H4 (cell line): Measurements from ENCODE around the gene CCT7. TPM values are rescaled to one million over a fixed set of nuclear protein-coding genes. Genes with fewer than 3 reads are reported as not detected.

Experiments used
- DNase-seq: peaks from one replicate; pipeline ENCODE4 v3.0.0-alpha.2; 2015; ENCODE audit warnings: low spot score
- total RNA-seq: library from RNA; depleted of rRNA; stranded (reverse); fragments of >200 nt; shearing (Covaris generic); gene quantifications from 2 replicates; pipeline ENCODE4 v1.2.3, GENCODE V29; 2014

The CCT7 gene
- total RNA-seq, 1 experiment from 2014 or later, result 543 TPM

DNA sequence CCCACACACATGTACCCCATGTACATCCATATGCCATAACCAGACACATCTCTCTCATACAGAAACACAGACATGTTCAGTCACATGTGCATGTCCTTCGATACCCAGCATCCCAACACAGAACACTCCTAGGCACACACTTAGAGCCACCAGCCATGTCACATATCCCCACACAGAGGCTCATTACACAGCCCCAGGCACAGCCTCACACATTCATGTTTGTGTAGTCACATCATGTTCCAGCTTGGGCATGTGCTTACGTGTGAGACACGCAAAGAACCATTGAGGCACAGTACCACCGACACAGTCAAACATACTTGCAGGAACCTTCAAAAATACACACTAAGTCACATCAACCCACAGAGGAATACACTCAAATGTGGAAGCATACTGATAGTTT lies 32.9 kb downstream of the CCT7 start:
- no peak for DNase-seq

DNA sequence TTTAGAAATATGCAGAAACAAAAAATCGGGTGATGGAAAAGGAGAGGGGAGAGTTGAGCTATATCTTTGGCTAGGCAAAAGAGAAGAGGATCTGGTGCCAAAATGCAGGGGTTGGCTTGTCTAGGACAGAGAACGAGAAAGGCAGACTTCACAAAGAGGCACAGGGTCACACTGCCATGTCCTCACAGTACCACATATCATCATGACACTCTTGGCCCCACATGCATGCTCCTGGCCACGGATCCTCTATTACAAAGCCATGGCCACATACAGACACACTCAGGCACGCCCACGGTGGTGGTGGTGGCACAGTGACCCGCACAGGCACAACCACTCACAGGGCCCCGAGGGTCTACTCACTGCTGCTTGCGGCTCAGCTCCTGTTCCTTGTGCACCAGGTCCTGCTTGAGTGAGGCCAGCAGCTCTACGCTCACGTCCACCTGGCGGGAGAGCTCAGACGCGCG lies 34.3 kb downstream of the CCT7 start:
- no peak for DNase-seq

DNA sequence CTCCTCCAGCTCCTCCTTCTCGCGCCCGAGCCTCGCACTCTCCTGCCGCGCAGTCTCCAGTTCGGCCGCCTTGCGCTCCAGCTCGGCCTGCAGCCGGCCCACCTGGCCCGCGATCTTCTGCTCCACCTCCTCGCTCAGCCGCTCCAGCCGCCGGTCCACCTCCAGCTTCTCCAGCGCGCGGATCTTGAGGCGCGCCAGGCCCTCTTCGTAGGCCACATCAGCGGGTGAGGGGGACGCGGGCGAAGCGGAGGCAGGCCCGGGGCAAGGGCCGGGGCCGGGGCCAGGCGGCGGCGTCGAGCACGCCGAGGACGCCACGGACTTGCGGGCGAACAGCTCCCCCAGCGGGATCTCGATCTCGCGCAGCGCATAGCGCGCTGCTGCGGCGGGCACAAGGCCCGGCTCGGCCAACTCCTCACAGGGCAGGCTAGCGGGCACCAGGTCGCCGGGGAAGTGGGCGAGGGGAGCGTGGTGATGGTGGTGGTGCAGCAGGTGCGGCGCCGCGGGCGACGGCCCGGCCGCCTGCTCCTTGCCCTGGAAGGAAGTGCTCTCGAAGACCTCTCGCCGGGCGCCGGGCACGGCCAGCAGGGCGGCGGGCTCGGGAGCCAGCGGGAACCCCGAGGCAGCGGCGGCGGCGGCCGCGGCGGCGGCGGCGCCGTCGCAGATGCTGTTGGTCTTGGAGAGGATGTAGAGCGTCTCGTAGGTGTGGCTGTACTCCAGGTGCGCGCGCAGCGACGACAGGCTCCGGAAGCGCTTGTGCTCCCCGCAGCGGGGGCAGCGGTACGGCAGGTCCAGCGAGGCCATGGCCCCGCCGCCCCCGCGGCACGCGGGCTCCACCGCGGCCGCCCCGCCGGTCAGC lies 35.0 kb downstream of the CCT7 start:
- DNase-seq, result no peak

DNA sequence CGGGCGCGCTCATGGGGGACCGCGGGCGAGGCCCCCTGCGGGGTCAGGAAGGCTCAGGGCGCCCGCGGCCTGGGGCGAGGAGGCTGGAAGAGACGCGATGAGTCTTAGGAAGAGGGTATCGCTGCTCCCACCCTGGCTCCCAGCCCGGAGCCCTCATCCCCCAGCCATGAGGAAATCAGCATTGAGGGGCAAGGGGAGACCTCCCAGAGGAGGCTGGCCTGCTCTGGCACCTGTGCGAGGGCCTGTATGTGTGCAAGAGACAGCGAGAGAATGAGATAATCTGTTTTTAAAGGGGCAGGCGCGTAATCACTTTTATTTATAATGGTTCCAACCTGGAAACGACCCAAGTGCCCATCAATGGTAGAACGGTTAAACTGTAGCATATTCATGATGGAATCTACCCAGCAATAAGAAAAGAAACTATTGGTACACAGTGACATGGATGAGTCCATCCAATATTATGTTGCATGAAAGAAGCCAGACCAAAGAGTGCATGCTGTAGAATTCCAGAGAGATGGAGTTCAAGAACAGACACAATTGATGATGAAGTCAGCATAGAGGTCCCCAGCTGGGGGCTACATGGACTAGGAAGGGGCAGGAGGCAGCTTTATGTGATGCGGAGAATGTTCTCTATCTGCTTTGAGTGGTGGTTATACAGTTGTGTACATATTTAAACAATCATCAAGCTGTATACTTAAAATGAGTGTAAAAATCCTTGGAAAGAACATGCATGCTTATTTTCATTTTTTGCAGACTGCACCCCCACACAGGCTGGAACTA lies 35.8 kb downstream of the CCT7 start:
- no peak for DNase-seq

DNA sequence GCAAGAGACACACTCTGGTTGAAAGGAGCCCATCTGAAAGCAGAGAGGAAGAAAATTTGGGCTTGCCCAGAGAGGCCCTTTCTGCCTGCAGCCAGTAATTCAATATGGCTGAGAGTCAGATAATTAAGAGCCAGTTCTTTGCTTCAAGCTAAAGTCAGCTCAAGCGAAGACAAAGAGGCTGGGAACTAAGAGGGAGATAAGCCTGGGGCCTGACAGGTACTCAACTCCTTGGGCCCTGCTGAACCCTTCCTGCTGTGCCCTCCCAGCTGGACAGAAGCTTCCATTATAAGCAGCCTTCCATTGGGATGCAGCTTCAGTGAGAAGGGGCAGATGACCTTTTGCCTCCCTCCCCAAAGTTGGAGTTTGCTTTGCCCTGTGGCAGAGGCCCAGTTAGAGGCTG lies 38.2 kb downstream of the CCT7 start:
- DNase-seq, result no peak

DNA sequence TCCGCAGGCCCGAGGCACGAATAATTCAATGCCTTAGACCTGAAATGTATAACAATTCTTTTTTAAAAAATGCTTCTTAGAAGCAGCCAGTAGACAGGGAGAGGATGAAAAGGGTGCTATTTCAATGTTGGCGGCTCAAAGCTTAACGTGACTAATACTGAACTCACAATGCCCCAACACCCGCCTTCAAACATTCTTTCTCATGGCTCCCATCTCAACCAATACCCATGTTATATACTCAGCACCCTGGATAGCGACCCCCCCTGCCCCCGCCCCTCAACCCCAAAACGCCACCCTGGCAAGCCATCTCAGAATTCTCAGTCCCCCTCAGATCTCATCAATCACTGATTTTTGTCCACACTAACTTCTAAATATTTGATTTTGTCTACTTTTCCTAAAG lies 45.7 kb downstream of the CCT7 start:
- DNase-seq, result no peak

DNA sequence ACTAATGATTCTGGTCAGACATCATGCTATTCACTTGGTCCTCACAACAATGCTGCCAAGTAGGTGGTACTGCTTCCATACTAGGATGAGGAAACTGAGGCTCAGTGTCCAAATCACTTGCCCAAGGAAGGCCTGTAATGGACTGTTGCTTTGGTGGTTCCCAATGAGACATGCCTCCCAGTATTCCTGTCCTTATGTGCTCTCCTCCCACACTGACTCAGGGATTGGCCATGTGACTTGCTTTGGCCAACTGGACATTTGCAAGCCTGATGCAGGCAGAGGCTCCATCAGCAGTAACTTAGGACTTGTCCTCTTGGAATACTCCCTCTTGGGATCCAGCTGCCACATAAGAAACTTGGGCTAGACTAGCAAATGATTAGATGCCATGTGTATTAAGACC lies 47.1 kb downstream of the CCT7 start:
- no peak for DNase-seq

DNA sequence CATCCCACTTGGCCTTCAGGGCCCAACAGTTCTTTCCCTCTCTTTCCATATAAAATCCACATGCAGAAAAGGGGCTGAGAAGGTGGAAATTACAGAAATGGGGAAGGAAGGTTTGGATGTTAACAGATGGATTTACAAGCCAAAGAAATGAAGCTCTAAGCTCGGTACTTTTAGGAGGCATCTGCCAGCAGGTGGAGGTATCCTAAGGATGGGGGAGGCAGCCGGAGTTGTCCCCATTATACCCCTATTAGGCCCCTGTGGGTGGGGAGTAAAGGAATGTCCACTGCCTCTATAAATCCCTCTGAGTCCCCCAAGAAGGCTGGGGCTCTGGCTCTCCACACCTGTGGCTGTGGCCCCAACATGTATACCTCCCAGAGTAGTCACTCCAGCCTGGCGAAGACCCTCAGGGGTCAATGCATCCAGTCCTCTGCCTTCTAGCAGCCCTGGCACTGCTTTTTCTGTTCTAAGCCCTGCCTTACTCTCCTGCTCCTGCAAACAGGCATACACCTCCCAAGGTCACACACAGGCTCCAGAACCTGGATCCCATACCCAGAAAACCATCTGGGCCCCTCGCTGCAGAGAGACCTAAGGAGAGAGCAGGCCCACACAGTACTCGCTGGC lies 48.9 kb downstream of the CCT7 start:
- DNase-seq, result no peak

DNA sequence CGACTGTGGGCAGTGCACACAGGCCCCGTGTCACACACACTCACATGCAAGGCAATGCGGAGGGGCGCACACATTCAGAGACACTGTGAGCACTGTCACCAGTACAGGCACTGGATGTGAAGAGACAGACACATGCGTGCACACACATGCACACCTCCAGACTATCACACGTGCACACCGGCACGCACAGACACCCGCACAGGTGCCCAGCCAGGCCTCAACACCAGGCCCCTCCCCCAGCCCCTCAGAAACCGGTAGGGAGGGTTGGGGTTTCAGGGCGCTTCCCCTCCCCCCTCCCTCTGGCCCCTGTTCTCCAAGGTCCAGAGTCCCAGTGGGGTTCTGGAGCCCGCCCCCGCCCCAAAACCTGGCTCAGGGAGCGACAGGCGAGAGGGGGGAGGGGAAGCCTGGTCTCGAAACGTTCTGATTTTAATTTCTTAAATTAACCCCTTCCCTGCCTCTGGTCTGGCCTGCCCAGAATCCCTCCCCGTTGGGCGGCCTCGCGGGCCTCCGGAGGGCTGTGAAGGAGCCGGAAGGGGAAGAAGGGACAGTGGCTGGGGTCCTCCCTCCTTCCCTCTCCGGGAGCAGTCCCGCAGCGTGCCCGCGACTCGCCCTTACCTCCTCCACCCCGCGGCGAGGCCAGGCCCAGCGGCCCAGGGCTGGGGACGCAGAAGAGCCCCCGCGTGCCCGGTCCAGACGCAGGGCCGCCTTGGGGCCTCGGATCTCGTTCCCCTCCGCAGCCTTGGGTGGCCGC lies 49.6 kb downstream of the CCT7 start:
- no peak for DNase-seq

DNA sequence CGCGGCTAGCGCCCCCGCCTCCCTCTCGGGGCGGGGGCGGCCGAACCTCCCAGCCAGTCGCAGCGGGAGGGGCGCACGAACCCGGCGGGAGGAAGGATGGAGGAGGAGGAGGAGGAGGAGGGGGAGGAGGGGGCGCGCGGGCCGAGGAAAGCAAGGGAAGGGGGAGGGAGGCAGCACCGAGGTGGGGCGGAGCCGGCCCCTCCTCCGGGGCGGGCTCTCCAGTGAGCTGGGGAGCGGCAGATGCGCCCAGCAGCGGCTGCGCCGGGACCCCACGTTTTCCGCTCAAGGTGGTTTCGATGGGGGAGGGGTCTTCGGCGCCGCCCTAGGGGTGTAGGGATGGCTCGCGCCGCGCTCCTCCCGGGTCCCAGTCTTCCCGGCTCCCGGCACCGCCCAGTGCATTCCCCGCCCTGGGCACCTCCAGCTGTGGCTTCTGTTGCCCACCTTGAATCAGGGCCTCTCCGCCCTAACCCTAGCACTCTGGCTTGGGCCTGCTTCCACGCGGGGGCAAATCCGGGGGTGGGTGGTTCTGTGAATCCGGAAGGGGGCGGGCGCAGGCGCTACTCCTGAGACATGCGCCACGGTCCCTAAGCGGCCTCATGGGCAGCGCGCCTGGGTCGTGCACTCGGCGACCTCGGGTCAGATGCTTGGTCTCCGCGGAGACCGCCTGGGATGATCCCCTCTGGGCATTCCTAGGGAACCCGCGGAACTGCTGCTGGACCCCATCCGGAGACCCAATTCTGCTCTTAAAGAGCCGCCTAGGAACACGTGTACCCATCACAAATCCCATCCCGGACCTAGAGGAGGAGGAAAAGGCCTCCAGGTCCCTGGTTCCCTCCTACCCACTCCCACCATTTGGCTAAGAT lies 50.4 kb downstream of the CCT7 start, which contains the start of gene FBXO41:
TSS of gene FBXO41 (minus strand) at position 183 of the 863 bp plus-strand sequence. CDS start 14,848 bp downstream, outside the sequence.
- peak; percentile 19 for DNase-seq

DNA sequence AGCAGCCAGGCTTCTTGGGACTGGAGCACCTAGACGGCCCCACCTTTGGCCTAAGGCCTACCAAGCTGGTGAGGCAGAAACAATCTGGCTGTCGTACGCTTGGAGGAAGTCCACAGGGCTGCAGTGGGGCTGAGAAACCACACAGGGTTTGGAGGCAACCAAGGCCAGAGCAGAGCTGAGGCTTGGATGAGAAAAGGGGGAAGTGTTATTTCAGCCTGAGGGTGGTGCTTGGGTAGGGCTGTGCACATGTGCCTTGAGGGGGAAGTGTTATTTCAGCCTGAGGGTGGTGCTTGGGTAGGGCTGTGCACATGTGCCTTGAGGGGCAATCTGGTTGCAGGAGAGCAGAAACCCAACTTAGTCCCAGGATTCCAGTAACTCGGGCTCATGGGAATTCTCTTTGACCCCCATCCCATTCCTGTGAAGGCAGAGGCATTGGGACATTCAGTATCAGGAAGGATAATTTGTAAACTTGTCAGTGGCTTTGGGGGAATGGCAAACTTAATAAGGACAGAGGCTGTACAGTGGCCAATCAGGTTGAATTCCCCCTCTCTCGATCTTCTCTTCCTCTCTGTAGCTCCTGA lies 51.1 kb downstream of the CCT7 start:
- no peak for DNase-seq

DNA sequence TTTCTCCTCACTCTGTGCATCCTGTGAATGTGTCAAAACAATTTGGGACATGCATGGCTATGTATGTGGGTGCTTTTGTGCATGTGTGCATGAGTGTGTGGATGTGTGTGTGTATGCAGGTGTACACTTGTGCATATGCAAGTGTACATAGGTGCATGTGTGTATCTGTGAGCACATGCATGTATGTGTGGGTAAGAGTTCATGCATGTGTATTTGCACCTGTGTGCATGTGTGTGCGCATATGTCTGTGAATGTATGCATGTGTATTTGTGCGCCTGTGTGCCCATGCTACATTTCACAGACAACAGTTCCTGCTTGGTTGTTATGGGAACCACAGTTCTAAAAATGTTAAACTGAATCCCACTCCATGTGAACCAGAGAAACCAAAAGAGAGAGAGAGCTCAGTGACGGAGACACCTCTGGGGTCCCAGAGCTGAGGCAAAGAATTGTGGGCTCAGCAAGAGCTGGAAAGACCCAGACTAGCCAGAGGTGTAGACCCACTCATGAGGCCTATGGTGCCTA lies 52.1 kb downstream of the CCT7 start:
- no peak for DNase-seq

DNA sequence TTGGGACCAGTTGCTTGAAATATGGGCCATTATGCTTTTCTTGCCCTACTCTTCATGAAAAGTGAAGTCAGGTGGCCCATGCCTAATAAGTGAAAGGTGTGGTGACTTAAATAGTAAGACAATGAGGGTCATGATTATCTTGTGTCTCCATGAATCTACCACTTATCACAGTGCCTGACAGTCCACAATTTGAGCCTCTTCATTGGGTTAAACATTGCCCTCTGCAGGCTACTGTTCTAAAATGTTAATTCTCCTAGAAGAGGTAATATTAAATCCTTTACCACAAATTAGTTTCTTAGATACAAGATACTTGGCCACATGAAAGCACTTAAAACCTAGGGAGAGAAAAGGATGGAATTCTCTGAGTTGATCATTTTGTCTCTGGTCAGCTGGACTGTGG lies 55.2 kb downstream of the CCT7 start:
- no peak for DNase-seq

DNA sequence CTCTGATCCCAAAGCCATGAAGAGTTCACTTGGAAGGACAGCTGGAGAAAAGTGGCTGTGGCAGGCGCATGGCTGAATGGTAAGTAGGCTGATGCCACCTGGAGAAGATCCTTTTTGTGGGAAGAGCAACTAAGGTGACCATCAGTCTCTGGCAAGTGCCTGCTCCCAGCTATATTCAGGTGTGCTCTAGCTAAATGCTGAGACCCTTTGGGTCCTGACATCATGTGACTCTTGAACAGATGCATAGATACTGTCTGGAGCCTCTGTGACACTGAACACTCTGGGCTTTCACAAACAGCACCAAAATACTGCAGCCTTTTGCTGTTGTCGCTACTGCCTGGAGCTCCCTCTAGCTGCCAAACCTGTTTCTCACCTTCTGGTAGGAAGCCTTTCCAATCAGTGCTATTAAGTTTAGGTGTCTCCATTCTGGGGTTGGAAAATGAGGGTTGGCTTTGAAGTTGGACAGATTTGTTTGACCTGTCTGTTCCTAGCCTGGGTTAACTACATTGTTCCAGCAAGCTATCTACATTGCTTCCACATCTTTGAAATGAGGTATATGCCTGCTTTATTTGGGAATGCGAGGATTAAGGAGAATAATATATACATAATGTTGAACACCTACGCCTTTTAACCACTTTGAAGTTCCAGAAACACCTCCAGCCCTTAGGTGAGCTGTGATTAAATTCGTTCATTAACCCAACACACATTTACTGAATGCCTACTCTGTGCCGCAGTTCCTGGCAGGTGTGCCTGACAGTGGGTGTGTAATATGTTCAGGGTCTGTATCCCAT lies 56.1 kb downstream of the CCT7 start:
- DNase-seq, result peak; percentile 30

DNA sequence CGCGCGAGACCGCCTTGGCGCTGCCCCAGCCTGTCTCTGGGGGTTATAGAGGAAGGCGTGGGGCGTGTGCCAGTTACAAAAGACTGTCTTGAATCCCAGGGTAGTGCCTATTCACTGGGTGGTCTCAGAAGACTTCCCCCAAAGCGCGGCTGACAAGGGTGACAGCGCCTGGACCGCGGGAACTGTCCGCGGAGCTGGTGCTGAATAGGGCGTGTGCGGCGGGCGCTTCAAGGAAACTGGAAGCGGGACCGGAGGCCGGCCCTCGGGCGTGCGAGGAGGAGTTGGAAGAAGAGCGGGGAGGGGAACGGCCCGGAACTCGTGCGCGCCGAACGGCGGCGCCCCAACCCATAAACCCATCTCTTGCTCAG lies 57.0 kb downstream of the CCT7 start:
- DNase-seq, result no peak

DNA sequence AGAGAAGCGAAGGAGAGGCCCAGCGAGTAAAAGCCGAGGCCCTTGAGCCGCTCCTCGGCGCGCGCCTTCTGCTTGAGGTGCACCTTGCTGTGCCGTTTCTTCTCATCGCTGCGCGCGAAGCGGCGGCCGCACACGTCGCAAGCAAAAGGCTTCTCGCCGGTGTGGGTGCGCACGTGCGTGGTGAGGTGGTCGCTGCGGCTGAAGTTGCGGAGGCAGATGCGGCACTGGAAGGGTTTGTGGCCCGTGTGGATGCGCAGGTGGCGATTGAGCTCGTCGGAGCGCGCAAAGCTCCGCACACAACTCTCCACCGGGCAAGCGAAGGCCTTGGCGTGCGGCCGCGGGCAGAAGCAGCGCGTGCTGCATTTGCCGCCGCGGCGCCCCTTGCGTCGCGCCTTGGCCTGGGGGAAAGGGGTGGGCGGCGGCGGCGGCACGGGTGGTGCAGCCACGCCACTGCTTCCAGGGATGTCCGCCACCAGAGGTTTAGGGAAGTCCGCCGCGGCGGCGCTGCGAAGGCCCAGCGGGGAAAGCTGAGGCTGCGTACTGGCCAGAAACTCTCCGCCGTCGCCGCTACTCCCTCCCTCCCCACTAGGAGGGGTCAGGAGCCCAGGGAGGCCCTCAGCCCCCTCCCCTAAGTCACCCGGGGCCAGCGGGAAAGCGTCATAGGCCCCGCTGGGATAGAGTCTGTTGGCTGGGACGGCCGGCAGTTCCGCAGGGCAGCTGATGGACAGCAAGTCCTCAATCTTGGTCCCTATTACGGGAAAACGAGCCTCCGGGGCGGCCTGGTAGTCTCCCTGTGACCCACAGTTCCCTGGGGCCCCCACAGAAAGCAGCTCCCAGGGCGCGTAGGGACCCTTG lies 57.6 kb downstream of the CCT7 start:
- no peak for DNase-seq

DNA sequence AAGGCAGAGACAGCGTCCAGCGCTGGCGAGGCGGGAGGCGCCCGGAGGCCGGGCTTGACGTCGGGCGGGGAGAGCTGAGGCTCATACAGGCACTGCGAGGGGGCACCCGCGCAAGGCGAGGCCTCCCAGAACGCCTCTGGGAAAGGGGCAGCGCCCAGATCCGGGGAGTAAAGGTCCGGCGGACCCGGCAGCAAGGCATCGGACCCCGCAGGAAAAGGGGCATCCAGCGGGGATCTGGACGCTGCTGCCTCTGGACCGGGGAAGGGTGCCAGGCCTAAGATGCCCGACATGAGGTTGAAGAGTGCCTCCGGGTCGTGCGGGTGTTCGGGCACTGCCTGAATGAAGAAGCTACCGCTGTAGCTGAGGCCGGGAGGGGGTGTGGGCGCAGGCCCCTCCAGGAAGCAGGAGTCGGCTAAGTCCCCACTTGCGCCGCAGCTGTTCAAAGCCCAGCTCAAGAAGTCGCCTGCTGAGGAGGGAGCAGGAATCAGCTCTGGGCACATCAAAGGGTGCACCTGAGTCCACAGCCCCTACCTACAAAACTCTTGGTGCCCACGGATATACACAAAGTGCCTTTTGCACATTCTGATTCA lies 58.3 kb downstream of the CCT7 start:
- no peak for DNase-seq
